Measurements from ENCODE around the gene NIN. TPM values are rescaled to one million over a fixed set of nuclear protein-coding genes. Genes with fewer than 3 reads are reported as not detected.
A peak's percentile ranks its signal among the peaks of the same experiment; 100 is the strongest.

The NIN gene
- total and polyA plus RNA-seq, 2 donors (not counting 1 experiment from before 2014, with no cell fraction given): 22.8 to 37.5 TPM

DNA sequence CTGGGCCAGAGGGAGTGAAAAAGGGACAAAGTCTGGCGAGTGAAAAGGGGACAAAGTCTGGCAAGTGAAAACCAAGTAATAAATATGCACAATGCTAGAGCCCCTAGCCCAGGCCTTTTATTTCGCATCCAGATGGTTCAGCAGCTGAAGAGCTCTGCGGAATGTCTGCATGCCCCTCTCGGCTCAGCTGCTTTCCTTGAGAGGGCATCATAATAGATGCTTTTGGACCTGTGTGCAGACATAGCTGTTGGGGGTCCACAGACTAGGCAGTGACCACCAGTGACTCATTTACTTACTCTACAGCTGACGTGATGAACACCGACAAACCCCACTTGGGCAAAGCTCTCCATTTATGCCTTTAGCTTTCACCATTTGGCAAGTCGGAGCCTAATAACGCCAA is 4.3 kb downstream of the NIN start:
- H3K9me3 ChIP-seq (ENCODE audit: control insufficient read depth, insufficient read depth, low read depth, low read length): no peaks in the 10 kb centered on the region

GRCh38 chr14:50825307-50825706 is 5.7 kb downstream of the NIN start:
- TF ChIP-seq EZH2 (IDR thresholded peaks at IDR 0.05; ENCODE audit: low read length, missing control alignments) (no peak), CTCF (conservative IDR thresholded peaks at IDR 0.05 in 1 of 2, IDR thresholded peaks at IDR 0.05 in 1 of 2; ENCODE audit: low read depth in 1 of 2, low read length in 2 of 2) (no peak)
- no peak for DNase-seq (ENCODE audit: low read depth in 2 of 2)
- no peak overlapping the region for H3K27ac ChIP-seq (ENCODE audit: insufficient read depth, low read length)
- no peaks in the 10 kb centered on the region for H4K20me1 ChIP-seq (ENCODE audit: control insufficient read depth, extremely low read depth, insufficient read depth, low read length)
- no peaks in the 10 kb centered on the region for H3K9me3 ChIP-seq (ENCODE audit: control insufficient read depth, insufficient read depth, low read depth, low read length)
- H3K79me2 ChIP-seq (ENCODE audit: control insufficient read depth, insufficient read depth, low read length): peaks cover 77% of the 10 kb centered on the region
- H3K9ac ChIP-seq (ENCODE audit: insufficient read depth, low read length): no peak overlapping the region
- H3K4me3 ChIP-seq (replicated peaks in 1 of 4; ENCODE audit: control extremely low read depth in 1 of 4, insufficient read depth in 1 of 4, low read depth in 3 of 4, low read length in 4 of 4): no peak overlapping the region
- no peaks in the 10 kb centered on the region for H3K27me3 ChIP-seq (ENCODE audit: control insufficient read depth, insufficient read depth, low read length)
- H3K36me3 ChIP-seq (ENCODE audit: control insufficient read depth, insufficient read depth, low read length): peaks cover 2% of the 10 kb centered on the region
- H2AFZ ChIP-seq (ENCODE audit: low read length): no peak overlapping the region
- no peak overlapping the region for H3K4me2 ChIP-seq (ENCODE audit: extremely low read depth, insufficient read depth, low read length)
- H3K4me1 ChIP-seq (ENCODE audit: control insufficient read depth, extremely low read depth, insufficient read depth, low read length): peaks cover 14% of the 10 kb centered on the region

More for the DNA sequence above, 4.3 kb downstream of the NIN start:
- Histone ChIP-seq H2AFZ (ENCODE audit: low read length) (no peak overlapping the region), H3K4me1 (ENCODE audit: control insufficient read depth, extremely low read depth, insufficient read depth, low read length) (peaks cover 17% of the 10 kb centered on the region), H3K79me2 (ENCODE audit: control insufficient read depth, insufficient read depth, low read length) (peaks cover 72% of the 10 kb centered on the region), H3K4me2 (ENCODE audit: extremely low read depth, insufficient read depth, low read length) (no peak overlapping the region), H4K20me1 (ENCODE audit: control insufficient read depth, extremely low read depth, insufficient read depth, low read length) (no peaks in the 10 kb centered on the region), H3K9ac (ENCODE audit: insufficient read depth, low read length) (no peak overlapping the region), H3K27ac (ENCODE audit: insufficient read depth, low read length) (no peak overlapping the region), H3K36me3 (ENCODE audit: control insufficient read depth, insufficient read depth, low read length) (peaks cover 1% of the 10 kb centered on the region), H3K27me3 (ENCODE audit: control insufficient read depth, insufficient read depth, low read length) (no peaks in the 10 kb centered on the region), H3K4me3 (replicated peaks in 1 of 4; ENCODE audit: control extremely low read depth in 1 of 4, insufficient read depth in 1 of 4, low read depth in 3 of 4, low read length in 4 of 4) (no peak overlapping the region)
- TF ChIP-seq EZH2 (IDR thresholded peaks at IDR 0.05; ENCODE audit: low read length, missing control alignments): no peak
- no peak for TF ChIP-seq CTCF (conservative IDR thresholded peaks at IDR 0.05 in 1 of 2, IDR thresholded peaks at IDR 0.05 in 1 of 2; ENCODE audit: low read depth in 1 of 2, low read length in 2 of 2)
- no peak for DNase-seq (ENCODE audit: low read depth in 2 of 2)

GRCh38 chr14:50823762-50824636 is 7.0 kb downstream of the NIN start:
- Histone ChIP-seq H2AFZ (ENCODE audit: low read length) (no peak overlapping the region), H3K9ac (ENCODE audit: insufficient read depth, low read length) (no peak overlapping the region), H3K27me3 (ENCODE audit: control insufficient read depth, insufficient read depth, low read length) (no peaks in the 10 kb centered on the region), H4K20me1 (ENCODE audit: control insufficient read depth, extremely low read depth, insufficient read depth, low read length) (no peaks in the 10 kb centered on the region), H3K9me3 (ENCODE audit: control insufficient read depth, insufficient read depth, low read depth, low read length) (no peaks in the 10 kb centered on the region), H3K36me3 (ENCODE audit: control insufficient read depth, insufficient read depth, low read length) (peaks cover 2% of the 10 kb centered on the region), H3K4me3 (replicated peaks in 1 of 4; ENCODE audit: control extremely low read depth in 1 of 4, insufficient read depth in 1 of 4, low read depth in 3 of 4, low read length in 4 of 4) (no peak overlapping the region), H3K27ac (ENCODE audit: insufficient read depth, low read length) (peak overlapping the region; percentile 1), H3K79me2 (ENCODE audit: control insufficient read depth, insufficient read depth, low read length) (peaks cover 67% of the 10 kb centered on the region), H3K4me1 (ENCODE audit: control insufficient read depth, extremely low read depth, insufficient read depth, low read length) (peaks cover 13% of the 10 kb centered on the region), H3K4me2 (ENCODE audit: extremely low read depth, insufficient read depth, low read length) (peak overlapping the region; percentile 55)
- no peak for TF ChIP-seq EZH2 (IDR thresholded peaks at IDR 0.05; ENCODE audit: low read length, missing control alignments)
- DNase-seq (ENCODE audit: low read depth in 2 of 2): peak in 1 of 2 donors; percentile 39
